ENCODE measurements around the gene TNNT2. TPM values are rescaled to one million over a fixed set of nuclear protein-coding genes. Genes with fewer than 3 reads are reported as not detected.

Gene TNNT2
- total and polyA plus RNA-seq, 2 of the 13 experiments (the other 11 are each of a cell fraction or from before 2014, with no cell fraction given) = 0.20 to 0.63 TPM

DNA sequence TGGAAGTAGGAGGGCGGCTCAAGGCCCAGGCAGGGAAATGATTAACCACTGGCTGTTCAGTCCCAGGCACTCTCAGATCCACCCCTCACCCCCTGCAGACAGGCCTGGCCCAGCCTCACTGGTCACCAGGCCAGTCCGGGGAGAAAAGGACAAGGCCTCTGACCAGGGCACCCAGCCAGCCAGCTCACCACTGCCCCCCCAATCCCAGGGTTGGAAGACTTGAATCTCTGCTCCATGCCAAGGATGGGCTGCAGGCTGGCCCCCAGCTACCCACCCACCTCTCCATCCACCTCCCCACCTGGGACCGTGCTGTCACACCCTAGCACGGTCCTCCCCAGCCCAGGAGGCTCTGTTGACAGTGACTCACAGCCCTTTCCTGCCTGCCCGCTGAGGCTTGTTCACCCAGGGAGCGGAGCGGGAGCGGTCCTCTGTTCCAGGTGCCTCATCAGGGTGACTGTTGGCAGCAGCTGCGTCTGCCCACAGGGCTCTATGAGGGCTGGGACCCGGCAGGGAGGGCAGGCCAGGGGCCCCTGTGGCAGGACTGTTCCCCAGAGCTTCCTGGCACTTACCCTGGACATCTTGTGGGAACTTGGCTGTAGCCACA, 19.5 kb upstream of the TNNT2 start (continued):
- TF ChIP-seq, protein P1, sequence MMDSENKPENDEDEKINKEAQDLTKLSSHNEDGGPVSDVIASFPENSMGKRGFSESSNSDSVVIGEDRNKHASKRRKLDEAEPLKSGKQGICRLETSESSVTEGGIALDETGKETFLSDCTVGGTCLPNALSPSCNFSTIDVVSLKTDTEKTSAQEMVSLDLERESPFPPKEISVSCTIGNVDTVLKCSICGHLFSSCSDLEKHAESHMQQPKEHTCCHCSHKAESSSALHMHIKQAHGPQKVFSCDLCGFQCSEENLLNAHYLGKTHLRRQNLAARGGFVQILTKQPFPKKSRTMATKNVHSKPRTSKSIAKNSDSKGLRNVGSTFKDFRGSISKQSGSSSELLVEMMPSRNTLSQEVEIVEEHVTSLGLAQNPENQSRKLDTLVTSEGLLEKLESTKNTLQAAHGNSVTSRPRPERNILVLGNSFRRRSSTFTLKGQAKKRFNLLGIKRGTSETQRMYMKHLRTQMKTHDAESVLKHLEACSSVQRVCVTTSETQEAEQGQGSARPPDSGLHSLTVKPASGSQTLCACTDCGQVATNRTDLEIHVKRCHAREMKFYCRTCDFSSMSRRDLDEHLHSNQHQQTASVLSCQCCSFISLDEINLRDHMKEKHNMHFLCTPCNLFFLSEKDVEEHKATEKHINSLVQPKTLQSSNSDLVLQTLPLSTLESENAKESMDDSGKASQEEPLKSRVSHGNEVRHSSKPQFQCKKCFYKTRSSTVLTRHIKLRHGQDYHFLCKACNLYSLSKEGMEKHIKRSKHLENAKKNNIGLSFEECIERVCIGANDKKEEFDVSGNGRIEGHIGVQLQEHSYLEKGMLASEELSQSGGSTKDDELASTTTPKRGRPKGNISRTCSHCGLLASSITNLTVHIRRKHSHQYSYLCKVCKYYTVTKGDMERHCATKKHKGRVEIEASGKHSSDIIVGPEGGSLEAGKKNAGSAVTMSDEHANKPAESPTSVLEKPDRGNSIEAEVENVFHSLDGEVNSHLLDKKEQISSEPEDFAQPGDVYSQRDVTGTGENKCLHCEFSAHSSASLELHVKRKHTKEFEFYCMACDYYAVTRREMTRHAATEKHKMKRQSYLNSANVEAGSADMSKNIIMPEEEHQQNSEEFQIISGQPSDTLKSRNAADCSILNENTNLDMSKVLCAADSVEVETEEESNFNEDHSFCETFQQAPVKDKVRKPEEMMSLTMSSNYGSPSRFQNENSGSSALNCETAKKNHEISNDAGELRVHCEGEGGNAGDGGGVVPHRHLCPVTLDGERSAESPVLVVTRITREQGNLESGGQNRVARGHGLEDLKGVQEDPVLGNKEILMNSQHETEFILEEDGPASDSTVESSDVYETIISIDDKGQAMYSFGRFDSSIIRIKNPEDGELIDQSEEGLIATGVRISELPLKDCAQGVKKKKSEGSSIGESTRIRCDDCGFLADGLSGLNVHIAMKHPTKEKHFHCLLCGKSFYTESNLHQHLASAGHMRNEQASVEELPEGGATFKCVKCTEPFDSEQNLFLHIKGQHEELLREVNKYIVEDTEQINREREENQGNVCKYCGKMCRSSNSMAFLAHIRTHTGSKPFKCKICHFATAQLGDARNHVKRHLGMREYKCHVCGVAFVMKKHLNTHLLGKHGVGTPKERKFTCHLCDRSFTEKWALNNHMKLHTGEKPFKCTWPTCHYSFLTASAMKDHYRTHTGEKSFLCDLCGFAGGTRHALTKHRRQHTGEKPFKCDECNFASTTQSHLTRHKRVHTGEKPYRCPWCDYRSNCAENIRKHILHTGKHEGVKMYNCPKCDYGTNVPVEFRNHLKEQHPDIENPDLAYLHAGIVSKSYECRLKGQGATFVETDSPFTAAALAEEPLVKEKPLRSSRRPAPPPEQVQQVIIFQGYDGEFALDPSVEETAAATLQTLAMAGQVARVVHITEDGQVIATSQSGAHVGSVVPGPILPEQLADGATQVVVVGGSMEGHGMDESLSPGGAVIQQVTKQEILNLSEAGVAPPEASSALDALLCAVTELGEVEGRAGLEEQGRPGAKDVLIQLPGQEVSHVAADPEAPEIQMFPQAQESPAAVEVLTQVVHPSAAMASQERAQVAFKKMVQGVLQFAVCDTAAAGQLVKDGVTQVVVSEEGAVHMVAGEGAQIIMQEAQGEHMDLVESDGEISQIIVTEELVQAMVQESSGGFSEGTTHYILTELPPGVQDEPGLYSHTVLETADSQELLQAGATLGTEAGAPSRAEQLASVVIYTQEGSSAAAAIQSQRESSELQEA (CRISPR knock-in tag; IDR thresholded peaks at IDR 0.05; ENCODE audit: not compliant biosample characterization) = peak; percentile 30
- TF ChIP-seq, protein P2, sequence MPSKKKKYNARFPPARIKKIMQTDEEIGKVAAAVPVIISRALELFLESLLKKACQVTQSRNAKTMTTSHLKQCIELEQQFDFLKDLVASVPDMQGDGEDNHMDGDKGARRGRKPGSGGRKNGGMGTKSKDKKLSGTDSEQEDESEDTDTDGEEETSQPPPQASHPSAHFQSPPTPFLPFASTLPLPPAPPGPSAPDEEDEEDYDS (CRISPR knock-in tag; IDR thresholded peaks at IDR 0.05) = peak; percentile 53; the same call in 1 of the 2 replicates
- no peak for TF ChIP-seq TCF7L2 (IDR thresholded peaks at IDR 0.05; ENCODE audit: low read depth, low read length)
- TF ChIP-seq FOXP1 (IDR thresholded peaks at IDR 0.05) = no peak
- peak; percentile 36; the same call in 1 of the 2 replicates for TF ChIP-seq FOXP1 (CRISPR knock-in tag; IDR thresholded peaks at IDR 0.05)
- TF ChIP-seq ZNF562 (CRISPR knock-in tag; IDR thresholded peaks at IDR 0.05; ENCODE audit: borderline replicate concordance) = no peak
- no peak for TF ChIP-seq EED (CRISPR knock-in tag; IDR thresholded peaks at IDR 0.05)
- 0 out of 2 replicates have a peak, but pooled peaks have one; percentile 20 for TF ChIP-seq SIX1 (CRISPR knock-in tag; IDR thresholded peaks at IDR 0.05; ENCODE audit: borderline replicate concordance)
- TF ChIP-seq, protein P3, sequence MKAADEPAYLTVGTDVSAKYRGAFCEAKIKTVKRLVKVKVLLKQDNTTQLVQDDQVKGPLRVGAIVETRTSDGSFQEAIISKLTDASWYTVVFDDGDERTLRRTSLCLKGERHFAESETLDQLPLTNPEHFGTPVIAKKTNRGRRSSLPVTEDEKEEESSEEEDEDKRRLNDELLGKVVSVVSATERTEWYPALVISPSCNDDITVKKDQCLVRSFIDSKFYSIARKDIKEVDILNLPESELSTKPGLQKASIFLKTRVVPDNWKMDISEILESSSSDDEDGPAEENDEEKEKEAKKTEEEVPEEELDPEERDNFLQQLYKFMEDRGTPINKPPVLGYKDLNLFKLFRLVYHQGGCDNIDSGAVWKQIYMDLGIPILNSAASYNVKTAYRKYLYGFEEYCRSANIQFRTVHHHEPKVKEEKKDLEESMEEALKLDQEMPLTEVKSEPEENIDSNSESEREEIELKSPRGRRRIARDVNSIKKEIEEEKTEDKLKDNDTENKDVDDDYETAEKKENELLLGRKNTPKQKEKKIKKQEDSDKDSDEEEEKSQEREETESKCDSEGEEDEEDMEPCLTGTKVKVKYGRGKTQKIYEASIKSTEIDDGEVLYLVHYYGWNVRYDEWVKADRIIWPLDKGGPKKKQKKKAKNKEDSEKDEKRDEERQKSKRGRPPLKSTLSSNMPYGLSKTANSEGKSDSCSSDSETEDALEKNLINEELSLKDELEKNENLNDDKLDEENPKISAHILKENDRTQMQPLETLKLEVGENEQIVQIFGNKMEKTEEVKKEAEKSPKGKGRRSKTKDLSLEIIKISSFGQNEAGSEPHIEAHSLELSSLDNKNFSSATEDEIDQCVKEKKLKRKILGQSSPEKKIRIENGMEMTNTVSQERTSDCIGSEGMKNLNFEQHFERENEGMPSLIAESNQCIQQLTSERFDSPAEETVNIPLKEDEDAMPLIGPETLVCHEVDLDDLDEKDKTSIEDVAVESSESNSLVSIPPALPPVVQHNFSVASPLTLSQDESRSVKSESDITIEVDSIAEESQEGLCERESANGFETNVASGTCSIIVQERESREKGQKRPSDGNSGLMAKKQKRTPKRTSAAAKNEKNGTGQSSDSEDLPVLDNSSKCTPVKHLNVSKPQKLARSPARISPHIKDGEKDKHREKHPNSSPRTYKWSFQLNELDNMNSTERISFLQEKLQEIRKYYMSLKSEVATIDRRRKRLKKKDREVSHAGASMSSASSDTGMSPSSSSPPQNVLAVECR (CRISPR knock-in tag; IDR thresholded peaks at IDR 0.05; ENCODE audit: borderline replicate concordance) = peak; percentile 77; the same call in 1 of the 2 replicates
- TF ChIP-seq ZNF747 (CRISPR knock-in tag; IDR thresholded peaks at IDR 0.05; ENCODE audit: borderline replicate concordance) = 0 out of 2 replicates have a peak, but pooled peaks have one; percentile 80
- 0 out of 2 replicates have a peak, but pooled peaks have one; percentile 19 for TF ChIP-seq MAZ (IDR thresholded peaks at IDR 0.05; ENCODE audit: borderline replicate concordance, low read depth, low read length)
- peak; percentile 55; the same call in 1 of the 2 replicates for TF ChIP-seq MAZ (CRISPR knock-in tag; IDR thresholded peaks at IDR 0.05; ENCODE audit: low read depth)
- TF ChIP-seq NFKBIZ (CRISPR knock-in tag; IDR thresholded peaks at IDR 0.05) = no peak
- no peak for TF ChIP-seq ZNF782 (CRISPR knock-in tag; IDR thresholded peaks at IDR 0.05; ENCODE audit: borderline replicate concordance)
- no peak for TF ChIP-seq ZC3H13 (CRISPR knock-in tag; IDR thresholded peaks at IDR 0.05)
- no peak for TF ChIP-seq SMAD1 (CRISPR knock-in tag; IDR thresholded peaks at IDR 0.05; ENCODE audit: borderline replicate concordance, low read depth)
- TF ChIP-seq FOXA3 (CRISPR knock-in tag; IDR thresholded peaks at IDR 0.05) = peak; percentile 74
- no peak for TF ChIP-seq FOXK2 (IDR thresholded peaks at IDR 0.05)
